ENCODE data around the gene SLC12A9.
"Not testable (repeated sequence)": the region's sequence is repeated elsewhere in the genome, so short reads cannot be mapped to it uniquely, and the experiment has no call there.

Gene SLC12A9

DNA sequence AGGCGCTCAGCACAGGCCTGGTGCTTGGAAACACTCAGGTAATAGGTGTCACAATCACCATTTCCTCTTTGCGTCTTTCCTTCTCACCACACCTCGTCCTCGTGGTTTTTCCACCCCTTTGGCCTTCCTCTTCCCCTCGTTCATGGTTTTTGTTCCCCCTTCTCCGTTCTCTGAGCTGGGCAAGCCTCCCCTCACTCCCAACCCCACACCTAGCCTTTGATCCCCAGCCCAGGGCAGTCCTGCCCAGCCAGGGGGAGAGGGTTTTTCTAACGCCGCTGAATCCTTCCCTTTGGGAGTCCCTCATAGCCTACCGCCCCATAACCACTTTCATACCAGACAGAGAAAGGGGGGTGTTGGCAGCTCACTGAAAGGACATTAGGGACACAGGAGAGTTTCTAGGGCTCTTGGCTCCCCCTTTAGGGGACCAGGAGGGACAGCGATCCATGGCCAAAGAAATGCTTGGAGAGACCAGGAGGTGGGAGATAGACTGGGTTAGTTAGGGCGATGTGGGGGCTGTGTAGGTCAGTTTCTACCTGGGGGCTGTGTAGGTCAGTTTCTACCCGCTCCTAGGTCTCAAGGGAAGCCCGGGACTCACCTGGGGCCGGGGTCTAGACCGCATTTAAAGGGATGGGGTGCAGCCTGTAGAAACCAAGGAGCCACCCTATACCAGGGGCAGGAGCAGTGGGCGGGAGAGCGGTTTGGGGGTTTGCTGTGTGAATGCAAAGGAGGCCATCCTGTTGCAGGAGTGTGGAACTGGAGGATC lies 26.6 kb upstream of the SLC12A9 start:
- no peak for DNase-seq

DNA sequence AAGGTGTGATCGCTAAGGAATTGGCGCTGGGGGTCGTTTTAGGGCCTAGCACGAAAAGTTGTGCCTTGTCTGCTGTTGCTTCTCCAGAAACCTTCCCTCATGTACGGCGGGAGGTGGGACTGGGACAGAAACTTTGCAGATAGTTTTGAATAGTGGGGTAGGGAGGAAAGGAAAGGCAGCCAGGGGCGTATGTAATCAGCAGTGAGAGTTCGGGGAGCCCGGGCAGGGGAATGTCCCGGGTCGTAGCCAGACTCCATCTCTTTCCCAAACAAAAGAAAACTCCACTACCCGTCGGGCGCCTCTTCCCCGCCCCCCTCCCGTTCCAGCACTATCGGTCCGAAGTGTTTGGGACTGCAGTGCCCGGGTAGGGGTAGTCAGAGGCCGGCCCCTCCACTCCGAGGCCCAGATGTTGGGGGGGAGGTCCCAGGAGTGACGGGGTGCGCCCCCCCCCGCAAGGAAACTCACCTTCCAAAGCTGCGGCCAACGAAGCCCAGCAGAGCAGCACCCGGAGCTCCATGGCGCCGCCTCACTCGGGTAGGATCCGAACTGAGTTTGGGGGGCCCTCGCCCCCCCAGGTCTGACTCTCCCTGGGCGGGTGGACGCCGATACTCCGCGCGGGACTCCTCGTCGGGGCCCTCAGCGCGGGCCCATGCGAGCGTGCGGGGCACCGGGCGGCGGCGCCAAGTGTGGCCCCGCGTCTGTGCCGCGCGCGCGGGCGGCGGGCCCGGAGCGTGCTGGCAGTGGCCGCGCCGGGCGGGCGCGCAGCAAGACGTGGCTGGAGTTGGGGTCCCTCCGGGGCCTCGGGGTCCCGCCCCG lies 25.8 kb upstream of the SLC12A9 start:
- DNase-seq = no peak

DNA sequence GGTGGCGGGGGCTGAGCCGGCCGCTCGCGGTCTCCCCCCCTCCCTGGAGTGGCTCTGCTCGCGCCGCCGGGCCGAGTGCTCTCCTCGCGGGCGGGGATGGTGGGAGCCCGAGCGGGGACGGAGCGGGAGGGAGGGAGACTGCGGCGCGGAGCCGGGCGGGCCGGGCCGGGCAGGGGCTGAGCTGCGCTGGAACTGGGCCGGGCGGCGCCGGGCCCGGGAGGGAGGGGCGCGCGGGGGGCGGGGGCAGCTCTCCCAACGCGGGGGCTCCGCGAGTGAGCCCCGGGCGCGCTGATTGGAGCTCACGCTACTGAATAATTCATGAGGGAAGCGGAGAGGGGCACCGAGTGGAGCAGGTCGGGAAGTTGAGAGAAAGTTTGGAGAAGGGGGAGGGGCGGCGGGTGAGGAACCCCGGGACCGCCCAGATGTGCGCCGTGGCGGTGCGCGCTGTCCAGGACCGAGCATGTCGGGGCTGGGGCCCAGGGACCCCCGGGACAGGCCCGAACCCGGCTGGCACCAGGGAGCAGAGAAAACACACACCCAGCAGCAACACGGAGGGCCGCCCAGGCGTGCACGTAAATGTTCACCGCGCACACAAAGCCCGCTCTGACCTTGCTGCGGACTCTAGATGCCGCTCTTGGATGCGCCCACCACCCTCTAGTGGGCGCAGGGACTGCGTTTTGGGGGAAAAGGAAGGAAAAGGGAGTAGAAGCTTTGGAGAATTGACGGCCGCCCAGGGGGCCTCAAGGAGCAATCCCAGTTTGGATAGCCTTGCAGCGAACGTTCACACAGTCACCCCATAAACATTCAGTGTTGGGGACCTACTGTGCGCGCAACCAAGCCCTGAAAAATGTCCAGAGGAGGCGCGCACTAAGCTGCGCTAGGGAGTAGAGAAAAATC lies 24.9 kb upstream of the SLC12A9 start, which contains the start of gene EPHB4:
Gene EPHB4 (minus strand): TSS at position 194 of the 897 bp plus-strand sequence. CDS start 493 bp downstream, outside the sequence.
- no peak for DNase-seq

DNA sequence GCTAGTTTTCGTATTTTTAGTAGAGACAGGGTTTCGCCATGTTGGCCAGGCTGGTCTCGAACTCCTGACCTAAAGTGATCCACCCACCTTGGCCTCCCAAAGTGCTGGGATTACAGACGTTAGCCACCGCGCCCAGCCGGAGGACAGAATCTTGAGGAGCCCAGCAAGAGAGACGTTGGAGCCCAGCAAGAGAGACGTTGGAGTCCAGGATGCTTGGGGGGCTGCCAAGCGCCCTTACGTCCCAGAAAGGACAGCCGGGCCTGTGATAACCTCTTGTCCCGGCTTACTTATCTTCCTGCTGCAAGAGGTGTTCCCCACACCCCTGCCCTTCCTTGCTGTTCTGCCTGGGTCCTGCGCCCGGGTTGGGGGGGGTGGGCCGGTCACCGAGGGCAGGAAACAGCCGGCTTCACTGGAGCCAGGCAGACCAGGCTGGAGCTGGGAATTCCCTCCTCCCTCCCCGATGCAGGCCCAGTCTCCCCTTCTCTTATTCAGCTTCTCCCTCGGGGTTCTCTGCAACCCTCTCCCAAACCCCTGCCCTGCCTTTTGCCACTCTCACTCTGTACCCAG lies 23.3 kb upstream of the SLC12A9 start:
- DNase-seq = no peak

DNA sequence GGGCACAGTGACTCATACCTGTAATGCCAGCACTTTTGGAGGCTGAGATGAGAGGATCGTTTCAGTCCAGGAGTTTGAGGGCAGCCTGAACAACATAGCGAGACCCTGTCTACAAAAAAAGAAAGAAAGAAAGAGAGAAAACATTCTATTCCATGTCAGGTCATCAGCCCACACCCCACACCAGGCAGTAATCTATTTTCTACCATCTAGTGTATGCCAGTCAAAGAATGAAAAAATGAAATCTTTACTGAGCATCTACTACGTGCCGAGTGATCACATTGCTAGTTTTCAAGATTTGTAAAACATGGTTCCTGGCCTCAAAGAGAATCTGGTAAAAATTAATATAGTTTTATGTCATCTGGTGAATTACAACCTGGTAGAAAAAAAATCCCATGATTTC lies 22.1 kb upstream of the SLC12A9 start:
- no peak for DNase-seq

- DNase-seq = no peak
Observed at GRCh38 chr7:100832281-100832633, 20.3 kb upstream of the SLC12A9 start.

- DNase-seq = no peak
Observed at GRCh38 chr7:100835903-100836811, 16.4 kb upstream of the SLC12A9 start.

DNA sequence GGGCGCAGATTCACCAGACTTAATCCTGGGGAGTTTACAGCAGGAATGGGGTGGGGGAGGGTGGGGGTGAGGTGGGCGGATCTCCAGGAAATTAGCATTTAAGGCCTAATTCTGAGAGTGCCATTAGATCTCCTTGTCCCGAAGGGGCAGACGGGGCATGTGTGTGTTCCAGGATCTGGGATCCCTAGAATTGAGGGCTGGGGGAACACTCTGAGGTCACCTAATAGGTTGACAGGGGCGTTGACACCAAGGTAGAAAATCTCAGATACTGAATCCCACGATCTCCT lies 15.8 kb upstream of the SLC12A9 start:
- no peak for DNase-seq

- DNase-seq = no peak
Observed at GRCh38 chr7:100837099-100837836, 15.2 kb upstream of the SLC12A9 start.

- DNase-seq = no peak
Observed at GRCh38 chr7:100839361-100839760, 13.2 kb upstream of the SLC12A9 start.

- DNase-seq = no peak
Observed at GRCh38 chr7:100840470-100841100, 11.9 kb upstream of the SLC12A9 start.

DNA sequence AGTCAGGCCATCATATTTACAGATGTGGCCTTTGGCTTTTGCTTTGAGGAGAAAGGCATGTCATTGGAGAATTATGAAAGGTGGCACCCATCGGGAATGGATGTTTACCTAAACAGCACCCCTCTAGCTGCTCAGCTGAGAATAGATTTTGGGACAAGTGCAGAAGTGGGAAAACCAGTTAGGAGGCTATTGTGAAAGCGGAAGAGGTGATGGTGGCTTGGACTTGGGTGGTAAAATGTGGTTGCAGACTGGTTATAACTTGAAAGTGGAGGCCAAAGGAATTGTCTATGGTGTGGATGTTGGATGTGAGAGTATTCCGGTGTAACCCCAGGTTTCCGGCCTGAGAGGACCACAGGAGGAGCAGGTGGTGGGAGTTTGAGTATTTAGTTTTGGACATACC lies 5.2 kb upstream of the SLC12A9 start:
- no peak for DNase-seq

DNA sequence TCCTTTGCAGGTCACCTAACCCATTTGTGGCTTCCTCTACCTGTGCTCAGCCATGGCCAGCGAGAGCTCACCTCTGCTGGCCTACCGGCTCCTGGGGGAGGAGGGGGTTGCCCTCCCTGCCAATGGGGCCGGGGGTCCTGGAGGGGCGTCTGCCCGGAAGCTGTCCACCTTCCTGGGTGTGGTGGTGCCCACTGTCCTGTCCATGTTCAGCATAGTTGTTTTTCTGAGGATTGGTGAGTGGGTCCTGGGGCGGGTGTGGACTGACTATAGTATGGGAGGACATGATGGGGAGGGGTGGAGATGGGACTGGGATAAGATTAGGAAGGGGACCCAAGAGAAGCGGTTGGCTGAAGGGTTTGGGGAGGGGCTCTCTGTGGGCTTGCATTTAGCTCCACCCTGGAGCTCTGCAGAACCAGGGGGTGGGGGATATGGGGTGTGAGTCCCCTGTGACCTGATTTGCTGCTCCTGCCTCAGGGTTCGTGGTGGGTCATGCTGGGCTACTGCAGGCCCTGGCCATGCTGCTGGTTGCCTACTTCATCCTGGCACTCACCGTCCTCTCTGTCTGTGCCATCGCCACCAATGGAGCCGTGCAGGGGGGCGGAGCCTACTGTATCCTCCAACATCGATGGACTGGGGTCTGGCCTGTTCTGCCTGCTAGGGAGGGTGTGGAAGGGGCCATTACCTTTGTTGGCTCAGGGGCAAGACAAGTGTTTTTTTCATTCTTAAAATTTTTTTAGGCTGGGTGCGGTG lies 1.8 kb downstream of the SLC12A9 start:
- DNase-seq = no peak

DNA sequence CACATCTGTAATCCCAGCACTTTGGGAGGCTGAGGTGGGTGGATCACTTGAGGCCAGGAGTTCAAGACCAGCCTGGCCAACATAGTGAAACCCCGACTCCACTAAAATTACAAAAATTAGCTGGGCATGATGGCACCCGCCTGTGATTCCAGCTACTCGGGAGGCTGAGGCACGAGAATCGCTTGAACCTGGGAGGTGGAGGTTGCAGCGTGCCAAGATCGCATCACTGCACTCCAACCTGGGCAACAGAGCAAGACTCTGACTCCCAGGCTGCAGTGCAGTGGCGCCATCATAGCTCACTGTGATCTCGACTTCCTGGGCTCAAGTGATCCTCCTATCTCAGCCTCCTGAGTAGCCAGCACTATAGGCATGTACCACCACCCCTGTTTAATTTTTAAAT lies 2.4 kb downstream of the SLC12A9 start:
- DNase-seq = not testable (repeated sequence)

GRCh38 chr7:100855515-100855914 lies 3.0 kb downstream of the SLC12A9 start:
- DNase-seq = no peak

GRCh38 chr7:100856871-100857282 lies 4.4 kb downstream of the SLC12A9 start:
- no peak for DNase-seq

DNA sequence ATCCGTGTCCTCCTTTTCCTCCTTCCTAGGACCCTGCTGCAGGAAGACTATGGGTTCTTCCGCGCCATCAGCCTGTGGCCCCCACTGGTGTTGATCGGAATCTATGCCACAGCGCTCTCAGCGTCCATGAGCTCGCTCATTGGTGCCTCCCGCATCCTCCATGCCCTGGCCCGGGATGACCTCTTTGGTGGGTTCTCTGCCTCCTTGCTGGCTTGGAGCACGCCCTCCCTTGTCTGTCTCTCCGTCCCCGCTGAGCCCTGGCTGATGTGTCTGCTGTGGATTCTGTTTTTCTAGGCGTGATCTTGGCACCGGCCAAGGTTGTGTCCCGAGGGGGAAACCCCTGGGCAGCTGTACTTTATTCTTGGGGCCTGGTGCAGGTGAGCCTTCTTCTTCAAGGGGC lies 7.3 kb downstream of the SLC12A9 start:
- no peak for DNase-seq

GRCh38 chr7:100860702-100861615 lies 8.4 kb downstream of the SLC12A9 start:
- DNase-seq = no peak

GRCh38 chr7:100861616-100861985 lies 9.1 kb downstream of the SLC12A9 start:
- DNase-seq = no peak
